Smooth muscle cell (in vitro differentiated cells): ENCODE data around the gene HMX1. TPM values are rescaled to one million over a fixed set of nuclear protein-coding genes. Genes with fewer than 3 reads are reported as not detected.

Experiments used
- DNase-seq: peaks from one replicate; lab custom pipeline; 2025; ENCODE audit not compliant: unreplicated experiment; lab: John Stamatoyannopoulos, UW
- H2AFZ ChIP-seq: fragments of 200-600 bp; sonication (generic); 2 replicates; pipeline ENCODE4 v1.6.0; 2016; ENCODE audit warnings: antibody characterized with exemption, low read depth, mild to moderate bottlenecking
- H3F3A ChIP-seq: fragments of 200-600 bp; sonication (generic); 2 replicates; pipeline ENCODE4 v1.6.0; 2017; ENCODE audit warnings: antibody characterized with exemption, low read depth
- H3K27ac ChIP-seq: fragments of 200-600 bp; sonication (generic); 2 replicates; pipeline ENCODE4 v1.5.1; 2016; ENCODE audit warnings: low read depth, mild to moderate bottlenecking
- H3K27me3 ChIP-seq: fragments of 200-600 bp; sonication (generic); 2 replicates; pipeline ENCODE4 v1.6.1; 2016; ENCODE audit warnings: low read depth, mild to moderate bottlenecking
- H3K36me3 ChIP-seq: fragments of 200-600 bp; sonication (generic); 2 replicates; pipeline ENCODE4 v1.5.1; 2016; ENCODE audit warnings: low read depth
- H3K4me1 ChIP-seq: fragments of 200-600 bp; sonication (generic); 2 replicates; pipeline ENCODE4 v1.5.1; 2016; ENCODE audit warnings: low read depth
- H3K4me2 ChIP-seq: fragments of 200-600 bp; sonication (generic); 2 replicates; pipeline ENCODE4 v1.6.0; 2016; ENCODE audit warnings: mild to moderate bottlenecking
- H3K4me3 ChIP-seq: fragments of 200-600 bp; sonication (generic); 2 replicates; pipeline ENCODE4 v1.5.1; 2016; ENCODE audit warnings: mild to moderate bottlenecking
- H3K79me2 ChIP-seq: fragments of 200-600 bp; sonication (generic); 2 replicates; pipeline ENCODE4 v1.6.0; 2016; ENCODE audit warnings: low read depth, mild to moderate bottlenecking
- H3K9ac ChIP-seq: fragments of 200-600 bp; sonication (generic); 2 replicates; pipeline ENCODE4 v1.6.0; 2016; ENCODE audit warnings: low read depth
- H3K9me3 ChIP-seq: fragments of 200-600 bp; sonication (generic); replicated peaks from 2 replicates; pipeline ENCODE4 v1.5.1; 2016; ENCODE audit warnings: low read depth
- H4K20me1 ChIP-seq: fragments of 200-600 bp; sonication (generic); 2 replicates; pipeline ENCODE4 v1.6.0; 2016; ENCODE audit warnings: low read depth
- WGBS: methylation state at CpG from one replicate; pipeline ENCODE4 v1.1.7; 2016; ENCODE audit warnings: low lambda C conversion rate; 5-methylcytosine and 5-hydroxymethylcytosine counted together
- polyA plus RNA-seq: library from polyadenylated mRNA; unstranded; fragments of >200 nt; fragmentation: Nextera tagmentation; extraction: Ambion mirVana; gene quantifications from 2 replicates; pipeline ENCODE4 v1.2.1, GENCODE V29; 2016
- total RNA-seq: library from RNA; depleted of rRNA; stranded (reverse); fragments of >200 nt; gene quantifications from 2 replicates; pipeline ENCODE4 v1.2.3, GENCODE V29; 2014
- TF ChIP-seq, protein P1 (sequence below): fragments of 200-600 bp; sonication (generic); IDR thresholded peaks from 2 replicates; pipeline ENCODE4 v1.5.1; 2017; ENCODE audit warnings: borderline replicate concordance, mild to moderate bottlenecking, antibody characterized with exemption; ENCODE audit not compliant: insufficient read depth, poor library complexity, severe bottlenecking

HMX1 gene
- total and polyA plus RNA-seq, 2 experiments from 2014 or later: not detected

DNA sequence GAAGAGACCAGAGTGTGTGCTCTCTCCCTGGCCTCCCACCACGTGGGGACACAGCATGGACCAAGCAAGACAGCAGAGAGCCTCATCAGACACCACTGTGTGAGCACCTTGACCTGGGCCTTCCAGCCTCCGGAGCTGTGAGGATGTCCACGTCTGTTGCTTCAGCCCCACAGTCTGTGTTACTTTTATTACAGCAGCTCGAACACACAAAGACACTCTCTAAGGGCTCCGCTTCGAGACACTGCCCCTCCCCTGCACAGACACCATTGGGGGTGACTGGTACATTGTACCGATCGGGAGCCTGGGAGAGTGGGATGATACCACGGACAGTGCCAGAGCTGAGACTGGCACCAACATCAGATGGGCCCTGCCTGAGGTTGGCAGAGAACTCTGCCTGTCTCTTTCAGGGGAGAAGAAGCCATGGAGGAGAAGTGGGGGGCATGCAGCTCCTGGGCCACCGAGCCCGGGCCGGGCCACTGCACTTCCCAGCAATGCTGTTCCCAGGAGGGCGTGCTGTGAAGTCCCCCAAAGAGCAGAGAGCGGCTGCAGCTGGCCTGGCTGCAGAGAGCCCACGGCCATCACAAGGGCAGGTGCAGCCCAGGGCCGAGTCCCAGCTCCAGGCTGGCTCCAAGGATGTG is 48.1 kb upstream of the HMX1 start:
- DNase-seq: no peak
- peaks cover 4% of the 10 kb centered on the region for H3K9me3 ChIP-seq

DNA sequence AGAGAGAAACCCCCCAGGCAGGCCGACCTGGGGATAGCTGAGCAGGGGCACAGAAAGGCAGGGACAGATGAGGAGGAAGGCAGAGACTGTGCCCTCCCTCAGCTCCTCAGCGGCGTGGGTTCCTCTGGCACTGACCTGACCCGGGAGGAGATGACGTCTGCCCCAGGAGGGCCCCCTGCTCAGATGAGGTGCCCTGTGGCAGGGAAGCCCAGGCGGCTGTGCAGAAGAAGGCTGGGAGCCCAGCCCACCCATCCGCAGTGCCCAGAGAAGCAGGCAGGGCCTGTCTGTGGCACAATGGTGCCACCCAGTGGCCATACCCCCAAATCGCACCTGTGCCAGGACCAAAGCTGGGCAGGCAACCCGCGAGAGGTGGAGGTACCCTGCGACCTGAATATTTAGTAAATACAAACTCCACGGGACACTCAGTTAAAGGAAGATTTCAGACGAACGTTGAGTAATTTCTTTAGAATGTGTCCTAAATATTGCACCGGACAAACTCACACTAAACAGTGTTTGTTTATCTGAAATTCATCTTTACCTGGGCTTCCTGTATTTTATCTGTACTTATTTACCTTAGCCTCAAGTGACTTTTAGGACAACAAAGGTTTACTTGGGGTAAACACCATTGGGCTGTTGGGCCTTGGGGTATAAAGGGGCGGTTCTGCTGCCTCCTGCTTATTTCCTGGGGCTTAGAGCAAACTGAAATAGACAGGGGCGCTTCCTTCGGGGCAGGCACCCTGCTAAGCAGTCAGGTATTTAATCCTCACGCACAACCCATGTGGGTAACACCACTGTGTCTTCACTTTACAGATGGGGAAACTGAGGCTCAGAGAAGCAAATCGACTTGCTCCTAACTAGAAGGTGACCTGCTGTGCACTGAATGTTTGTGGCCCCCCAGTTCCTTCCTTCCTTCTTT is 46.5 kb upstream of the HMX1 start:
- TF ChIP-seq, protein P1, sequence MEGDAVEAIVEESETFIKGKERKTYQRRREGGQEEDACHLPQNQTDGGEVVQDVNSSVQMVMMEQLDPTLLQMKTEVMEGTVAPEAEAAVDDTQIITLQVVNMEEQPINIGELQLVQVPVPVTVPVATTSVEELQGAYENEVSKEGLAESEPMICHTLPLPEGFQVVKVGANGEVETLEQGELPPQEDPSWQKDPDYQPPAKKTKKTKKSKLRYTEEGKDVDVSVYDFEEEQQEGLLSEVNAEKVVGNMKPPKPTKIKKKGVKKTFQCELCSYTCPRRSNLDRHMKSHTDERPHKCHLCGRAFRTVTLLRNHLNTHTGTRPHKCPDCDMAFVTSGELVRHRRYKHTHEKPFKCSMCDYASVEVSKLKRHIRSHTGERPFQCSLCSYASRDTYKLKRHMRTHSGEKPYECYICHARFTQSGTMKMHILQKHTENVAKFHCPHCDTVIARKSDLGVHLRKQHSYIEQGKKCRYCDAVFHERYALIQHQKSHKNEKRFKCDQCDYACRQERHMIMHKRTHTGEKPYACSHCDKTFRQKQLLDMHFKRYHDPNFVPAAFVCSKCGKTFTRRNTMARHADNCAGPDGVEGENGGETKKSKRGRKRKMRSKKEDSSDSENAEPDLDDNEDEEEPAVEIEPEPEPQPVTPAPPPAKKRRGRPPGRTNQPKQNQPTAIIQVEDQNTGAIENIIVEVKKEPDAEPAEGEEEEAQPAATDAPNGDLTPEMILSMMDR: peak; percentile 87
- no peaks in the 10 kb centered on the region for H3K36me3 ChIP-seq
- 19% methylated on average over 19 of the region's 20 CpGs for WGBS
- no peak overlapping the region for H2AFZ ChIP-seq
- no peaks in the 10 kb centered on the region for H3F3A ChIP-seq
- DNase-seq: peak; percentile 26
- H4K20me1 ChIP-seq: no peaks in the 10 kb centered on the region
- H3K27ac ChIP-seq: no peak overlapping the region
- no peak overlapping the region for H3K4me2 ChIP-seq
- no peaks in the 10 kb centered on the region for H3K9me3 ChIP-seq
- H3K9ac ChIP-seq: no peak overlapping the region
- H3K79me2 ChIP-seq: no peaks in the 10 kb centered on the region
- H3K4me3 ChIP-seq: no peak overlapping the region
- no peaks in the 10 kb centered on the region for H3K4me1 ChIP-seq
- H3K27me3 ChIP-seq: peaks cover 5% of the 10 kb centered on the region

More for the DNA sequence above, 48.1 kb upstream of the HMX1 start:
- no peak overlapping the region for H2AFZ ChIP-seq
- H3K4me2 ChIP-seq: no peak overlapping the region
- H3K4me3 ChIP-seq: no peak overlapping the region
- H3K36me3 ChIP-seq: no peaks in the 10 kb centered on the region
- H3K4me1 ChIP-seq: no peaks in the 10 kb centered on the region
- H3K79me2 ChIP-seq: no peaks in the 10 kb centered on the region
- no peak overlapping the region for H3K9ac ChIP-seq
- no peaks in the 10 kb centered on the region for H3F3A ChIP-seq
- H4K20me1 ChIP-seq: no peaks in the 10 kb centered on the region
- H3K27me3 ChIP-seq: peaks cover 5% of the 10 kb centered on the region
- H3K27ac ChIP-seq: no peak overlapping the region
- 77% methylated on average over 16 of the region's 16 CpGs for WGBS
- TF ChIP-seq, protein P1: no peak

DNA sequence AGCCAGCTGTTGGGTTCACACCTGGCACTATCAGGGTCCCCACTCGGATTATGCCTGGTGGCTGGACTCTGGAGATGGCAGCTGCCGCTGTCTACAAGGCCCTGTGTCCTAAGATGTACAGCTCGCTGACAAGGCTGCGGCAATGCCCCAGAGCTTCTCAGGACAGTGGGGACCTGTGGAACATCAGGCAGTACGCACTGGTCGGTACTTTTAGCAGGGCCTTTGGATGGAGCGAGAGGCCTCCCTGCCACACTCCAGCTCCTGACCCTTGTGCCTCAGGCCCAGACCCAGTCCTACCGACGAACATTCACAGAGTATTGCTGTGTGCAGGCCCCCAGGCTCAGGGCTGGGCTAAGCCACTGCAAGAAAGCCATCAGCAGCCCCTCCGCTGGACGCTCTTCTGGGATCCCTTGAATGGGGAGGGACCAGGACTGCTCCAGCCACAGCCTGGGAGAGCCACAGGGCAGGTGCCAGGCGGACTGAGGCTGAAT is 45.7 kb upstream of the HMX1 start:
- no peaks in the 10 kb centered on the region for H4K20me1 ChIP-seq
- DNase-seq: no peak
- WGBS: 77% methylated on average over 11 of the region's 12 CpGs

More for the DNA sequence above, 45.7 kb upstream of the HMX1 start:
- Histone ChIP-seq H3K36me3 (no peaks in the 10 kb centered on the region), H3K9ac (no peak overlapping the region), H3F3A (no peaks in the 10 kb centered on the region), H3K9me3 (no peaks in the 10 kb centered on the region), H3K4me3 (no peak overlapping the region), H3K27ac (no peak overlapping the region), H3K4me1 (no peaks in the 10 kb centered on the region), H3K4me2 (no peak overlapping the region), H3K79me2 (no peaks in the 10 kb centered on the region), H3K27me3 (peaks cover 5% of the 10 kb centered on the region), H2AFZ (no peak overlapping the region)
- TF ChIP-seq, protein P1: no peak
